ENCODE data around the gene LBHD2.

GRCh38 chr14:103130965-103131364 lies 47.0 kb downstream of the LBHD2 start:
- TF ChIP-seq, protein P1, sequence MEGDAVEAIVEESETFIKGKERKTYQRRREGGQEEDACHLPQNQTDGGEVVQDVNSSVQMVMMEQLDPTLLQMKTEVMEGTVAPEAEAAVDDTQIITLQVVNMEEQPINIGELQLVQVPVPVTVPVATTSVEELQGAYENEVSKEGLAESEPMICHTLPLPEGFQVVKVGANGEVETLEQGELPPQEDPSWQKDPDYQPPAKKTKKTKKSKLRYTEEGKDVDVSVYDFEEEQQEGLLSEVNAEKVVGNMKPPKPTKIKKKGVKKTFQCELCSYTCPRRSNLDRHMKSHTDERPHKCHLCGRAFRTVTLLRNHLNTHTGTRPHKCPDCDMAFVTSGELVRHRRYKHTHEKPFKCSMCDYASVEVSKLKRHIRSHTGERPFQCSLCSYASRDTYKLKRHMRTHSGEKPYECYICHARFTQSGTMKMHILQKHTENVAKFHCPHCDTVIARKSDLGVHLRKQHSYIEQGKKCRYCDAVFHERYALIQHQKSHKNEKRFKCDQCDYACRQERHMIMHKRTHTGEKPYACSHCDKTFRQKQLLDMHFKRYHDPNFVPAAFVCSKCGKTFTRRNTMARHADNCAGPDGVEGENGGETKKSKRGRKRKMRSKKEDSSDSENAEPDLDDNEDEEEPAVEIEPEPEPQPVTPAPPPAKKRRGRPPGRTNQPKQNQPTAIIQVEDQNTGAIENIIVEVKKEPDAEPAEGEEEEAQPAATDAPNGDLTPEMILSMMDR (optimal IDR thresholded peaks at IDR 0.05 in 1 of 3, IDR thresholded peaks at IDR 0.05 in 1 of 3, conservative IDR thresholded peaks at IDR 0.05 in 1 of 3; ENCODE audit: extremely low read depth in 1 of 3, insufficient read depth in 2 of 3, low read length in 3 of 3) = no peak
- no peak for TF ChIP-seq EZH2 (IDR thresholded peaks at IDR 0.05; ENCODE audit: low read length)

Data from keratinocyte (primary cell).